KMS-11 (cell line): ENCODE data around the gene NBL1.

ENCODE experiments used
- H2AFZ ChIP-seq: fragments of 200-600 bp; sonication (generic); 2 replicates; pipeline ENCODE4 v1.6.1; 2016; ENCODE audit warnings: antibody characterized with exemption, mixed run types, low read depth
- H3K27ac ChIP-seq: fragments of 200-600 bp; sonication (generic); 2 replicates; pipeline ENCODE4 v1.6.1; 2016; ENCODE audit warnings: mild to moderate bottlenecking, mixed run types
- H3K27me3 ChIP-seq: fragments of 200-600 bp; sonication (generic); 2 replicates; pipeline ENCODE4 v1.6.1; 2017; ENCODE audit warnings: mild to moderate bottlenecking, low read depth, mixed run types, moderate library complexity; ENCODE audit not compliant: insufficient read depth
- H3K36me3 ChIP-seq: fragments of 200-600 bp; sonication (generic); 2 replicates; pipeline ENCODE4 v1.6.1; 2017; ENCODE audit warnings: mild to moderate bottlenecking, mixed run types; ENCODE audit not compliant: insufficient read depth
- H3K4me1 ChIP-seq: fragments of 200-600 bp; sonication (generic); 2 replicates; pipeline ENCODE4 v1.6.1; 2016; ENCODE audit warnings: mild to moderate bottlenecking, low read depth, mixed run types; ENCODE audit not compliant: poor library complexity, severe bottlenecking
- H3K4me2 ChIP-seq: fragments of 200-600 bp; sonication (generic); 2 replicates; pipeline ENCODE4 v1.7.0; 2016; ENCODE audit warnings: mild to moderate bottlenecking, mixed run types
- H3K4me3 ChIP-seq: fragments of 200-600 bp; sonication (generic); IDR thresholded peaks from 2 replicates; pipeline ENCODE4 v1.6.1; 2017; ENCODE audit warnings: low read depth, low read length, mixed read lengths; ENCODE audit not compliant: insufficient read depth
- H3K79me2 ChIP-seq: fragments of 200-600 bp; sonication (generic); 2 replicates; pipeline ENCODE4 v1.6.1; 2016; ENCODE audit warnings: low read depth, mixed run types; ENCODE audit not compliant: insufficient read depth
- H3K9ac ChIP-seq: fragments of 200-600 bp; sonication (generic); 2 replicates; pipeline ENCODE4 v1.6.1; 2016; ENCODE audit warnings: mild to moderate bottlenecking, mixed run types
- H4K20me1 ChIP-seq: fragments of 200-600 bp; sonication (generic); 2 replicates; pipeline ENCODE4 v1.6.1; 2016; ENCODE audit warnings: mild to moderate bottlenecking, mixed run types; ENCODE audit not compliant: insufficient read depth
- TF ChIP-seq, protein P1 (sequence below): fragments of 200-600 bp; sonication (generic); conservative IDR thresholded peaks from 2 replicates; pipeline ENCODE4 v1.6.1; 2017; ENCODE audit warnings: low read depth, mild to moderate bottlenecking, antibody characterized with exemption, low read length, moderate library complexity, mixed read lengths

NBL1 gene

DNA sequence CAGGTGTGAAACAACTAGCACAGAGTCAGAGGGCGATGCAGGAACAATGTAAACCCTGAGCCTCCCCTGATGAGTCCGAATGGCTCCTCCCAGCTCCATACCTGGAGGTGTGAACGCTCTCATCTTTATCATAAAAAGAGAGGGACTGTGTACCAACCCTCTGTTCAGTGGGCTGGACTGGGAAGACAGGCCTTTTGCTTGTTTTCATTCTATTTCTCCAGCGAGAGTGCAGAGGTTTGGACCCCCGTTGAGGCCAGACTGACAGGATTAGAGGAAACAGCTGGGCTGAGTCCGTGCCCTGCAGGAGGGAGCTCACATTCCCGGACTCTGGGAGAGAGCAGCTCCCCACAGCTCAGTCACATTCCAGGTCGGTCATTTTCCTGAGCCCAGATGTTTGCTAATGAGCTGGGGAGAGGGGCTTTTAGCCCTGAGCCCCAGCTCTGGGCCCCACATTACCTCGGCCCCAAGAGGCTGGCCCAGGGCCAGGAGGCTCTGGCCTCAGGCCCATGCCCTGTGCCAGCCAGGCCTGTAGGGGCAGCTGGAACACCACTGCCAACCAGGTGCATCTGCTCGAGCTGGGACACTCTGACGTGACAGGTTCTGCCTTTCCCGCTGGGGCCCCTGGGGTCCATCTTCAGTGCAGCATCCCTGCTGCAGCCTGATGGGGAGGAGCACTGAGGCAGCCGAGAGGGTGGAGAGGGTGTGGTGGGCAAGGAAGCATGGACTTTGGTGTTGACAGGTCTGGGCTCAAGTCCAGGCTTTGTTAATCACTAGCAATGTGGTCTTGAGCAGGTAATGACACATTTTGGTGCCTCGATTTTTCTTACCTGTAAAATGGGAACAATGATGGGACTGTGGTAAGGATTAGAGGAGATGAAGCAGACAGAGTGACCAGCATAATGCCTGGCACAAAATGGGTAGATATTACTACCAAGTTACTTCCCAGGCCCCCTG lies 3.5 kb upstream of the NBL1 start:
- Histone ChIP-seq H4K20me1 (no peaks in the 10 kb centered on the region), H3K79me2 (no peaks in the 10 kb centered on the region), H3K9ac (no peak overlapping the region), H3K36me3 (no peaks in the 10 kb centered on the region), H3K4me1 (no peaks in the 10 kb centered on the region), H3K27me3 (peaks cover 17% of the 10 kb centered on the region), H3K4me2 (no peak overlapping the region), H2AFZ (no peak overlapping the region), H3K27ac (no peak overlapping the region), H3K4me3 (no peak overlapping the region)
- TF ChIP-seq, protein P1, sequence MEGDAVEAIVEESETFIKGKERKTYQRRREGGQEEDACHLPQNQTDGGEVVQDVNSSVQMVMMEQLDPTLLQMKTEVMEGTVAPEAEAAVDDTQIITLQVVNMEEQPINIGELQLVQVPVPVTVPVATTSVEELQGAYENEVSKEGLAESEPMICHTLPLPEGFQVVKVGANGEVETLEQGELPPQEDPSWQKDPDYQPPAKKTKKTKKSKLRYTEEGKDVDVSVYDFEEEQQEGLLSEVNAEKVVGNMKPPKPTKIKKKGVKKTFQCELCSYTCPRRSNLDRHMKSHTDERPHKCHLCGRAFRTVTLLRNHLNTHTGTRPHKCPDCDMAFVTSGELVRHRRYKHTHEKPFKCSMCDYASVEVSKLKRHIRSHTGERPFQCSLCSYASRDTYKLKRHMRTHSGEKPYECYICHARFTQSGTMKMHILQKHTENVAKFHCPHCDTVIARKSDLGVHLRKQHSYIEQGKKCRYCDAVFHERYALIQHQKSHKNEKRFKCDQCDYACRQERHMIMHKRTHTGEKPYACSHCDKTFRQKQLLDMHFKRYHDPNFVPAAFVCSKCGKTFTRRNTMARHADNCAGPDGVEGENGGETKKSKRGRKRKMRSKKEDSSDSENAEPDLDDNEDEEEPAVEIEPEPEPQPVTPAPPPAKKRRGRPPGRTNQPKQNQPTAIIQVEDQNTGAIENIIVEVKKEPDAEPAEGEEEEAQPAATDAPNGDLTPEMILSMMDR: no peak

DNA sequence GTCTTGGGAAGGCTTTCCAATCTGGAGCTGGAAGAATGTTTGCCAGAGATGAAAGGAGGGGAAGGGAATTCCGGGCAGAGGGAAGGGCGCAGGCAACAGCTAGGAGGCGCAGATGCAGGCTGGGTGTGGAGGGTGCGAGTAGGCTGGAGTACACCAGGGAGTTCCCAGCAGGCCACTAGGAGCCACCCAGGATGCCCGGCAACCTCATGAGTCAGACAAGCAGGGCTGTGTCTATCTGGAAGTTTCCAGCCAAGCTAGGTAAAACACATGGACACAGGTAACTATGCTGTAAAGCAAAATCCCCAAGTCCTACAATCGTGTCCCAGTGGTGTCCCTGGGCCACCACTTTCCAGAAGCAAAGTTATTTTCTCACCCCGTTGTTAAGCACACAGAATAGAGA lies 990 bp upstream of the NBL1 start:
- Histone ChIP-seq H4K20me1 (no peaks in the 10 kb centered on the region), H2AFZ (no peak overlapping the region), H3K27ac (no peak overlapping the region), H3K27me3 (peaks cover 29% of the 10 kb centered on the region), H3K9ac (no peak overlapping the region), H3K4me1 (no peaks in the 10 kb centered on the region), H3K4me3 (no peak overlapping the region), H3K36me3 (no peaks in the 10 kb centered on the region), H3K79me2 (no peaks in the 10 kb centered on the region), H3K4me2 (no peak overlapping the region)
- TF ChIP-seq, protein P1: no peak

DNA sequence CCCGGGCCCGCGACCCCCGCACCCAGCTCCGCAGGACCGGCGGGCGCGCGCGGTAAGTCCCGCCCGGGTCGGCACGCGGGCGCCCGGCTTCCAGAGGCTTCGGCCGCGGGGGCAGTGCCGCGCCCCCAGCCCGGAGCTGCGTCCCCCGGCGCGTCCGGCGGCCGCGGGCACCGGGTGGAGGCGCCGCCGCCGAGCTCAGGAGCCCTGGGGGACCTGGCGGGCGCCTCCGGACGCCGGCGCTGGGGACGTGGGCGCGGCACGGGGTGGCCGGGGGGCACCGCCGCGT lies 227 bp downstream of the NBL1 start:
- Histone ChIP-seq H3K27ac (no peak overlapping the region), H3K9ac (no peak overlapping the region), H3K4me1 (no peaks in the 10 kb centered on the region), H2AFZ (no peak overlapping the region), H4K20me1 (no peaks in the 10 kb centered on the region), H3K4me2 (no peak overlapping the region), H3K79me2 (no peaks in the 10 kb centered on the region), H3K27me3 (peaks cover 29% of the 10 kb centered on the region), H3K4me3 (no peak overlapping the region), H3K36me3 (no peaks in the 10 kb centered on the region)
- TF ChIP-seq, protein P1: no peak

DNA sequence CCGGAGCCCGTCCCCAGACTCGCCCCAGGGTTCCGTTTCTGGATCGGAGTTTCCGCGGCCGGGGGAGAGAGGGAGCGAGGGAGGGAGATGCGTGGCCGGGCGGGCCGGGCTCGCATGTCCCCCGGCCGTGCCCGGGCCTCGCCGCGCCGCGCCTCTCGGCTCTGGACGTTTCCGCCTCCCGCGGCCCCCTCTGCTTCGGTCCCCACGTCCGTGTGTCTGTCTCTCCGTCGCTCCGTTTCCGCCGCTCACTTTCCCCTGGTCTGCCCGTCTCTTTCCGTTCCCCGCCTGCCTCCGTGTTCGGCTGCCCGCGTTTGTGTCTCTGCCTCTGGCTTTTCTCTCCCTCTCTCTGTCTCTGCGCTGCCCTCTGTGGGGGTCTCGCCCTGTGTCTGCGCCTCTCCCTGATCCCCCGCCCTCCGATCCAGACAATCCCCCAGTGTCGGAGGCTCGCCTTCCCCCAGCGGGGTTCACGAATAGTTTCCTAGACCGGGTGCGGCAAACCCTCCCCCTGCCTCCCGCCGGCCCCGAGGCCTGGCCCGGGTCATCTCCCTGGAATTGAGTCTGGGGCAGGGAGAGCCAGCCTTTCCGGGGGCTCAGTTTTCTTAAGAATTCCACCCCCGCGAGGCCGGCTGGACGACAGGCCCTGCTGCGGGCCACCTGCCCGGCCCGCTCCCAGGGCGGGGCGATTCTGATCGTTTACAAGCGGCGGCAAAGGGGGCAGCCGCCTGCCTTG lies 735 bp downstream of the NBL1 start:
- Histone ChIP-seq H3K4me2 (no peak overlapping the region), H3K27ac (no peak overlapping the region), H3K36me3 (no peaks in the 10 kb centered on the region), H3K27me3 (peaks cover 29% of the 10 kb centered on the region), H2AFZ (no peak overlapping the region), H3K4me3 (no peak overlapping the region), H3K9ac (no peak overlapping the region), H3K4me1 (no peaks in the 10 kb centered on the region), H3K79me2 (no peaks in the 10 kb centered on the region), H4K20me1 (no peaks in the 10 kb centered on the region)
- TF ChIP-seq, protein P1: no peak
